PC-9 (cell line): ENCODE results near the gene ISX. TPM values are rescaled to one million over a fixed set of nuclear protein-coding genes. Genes with fewer than 3 reads are reported as not detected.

Source experiments
- BruUV-seq: library from RNA; stranded (reverse); fragments of 400-500 nt; replicated peaks from 2 replicates; lab custom pipeline; 2021; lab: Mats Ljungman, UMichigan
- CTCF ChIA-PET: fragments of 300-600 bp; sonication (Branson Sonifier 250); formaldehyde crosslinking; loops from one replicate; lab custom pipeline; 2022; ENCODE audit warnings: antibody characterized with exemption; lab: Charles Lee
- POLR2A ChIA-PET: fragments of 300-600 bp; sonication (Branson Sonifier 250); formaldehyde crosslinking; loops from one replicate; lab custom pipeline; 2022; ENCODE audit warnings: antibody characterized with exemption; ENCODE audit not compliant: unreplicated experiment; lab: Charles Lee
- DNase-seq, 2 experiments: peaks; one replicate each; pipeline versions ENCODE4 v3.0.0 to v3.0.0-alpha.2; 2015 to 2022; ENCODE audit warnings: mixed read lengths in 1 of 2
- H2AFZ ChIP-seq: fragments of 200-600 bp; sonication (generic); 2 replicates; pipeline ENCODE4 v1.8.1; 2017; ENCODE audit warnings: antibody characterized with exemption
- H3F3A ChIP-seq: fragments of 200-600 bp; sonication (generic); 2 replicates; pipeline ENCODE4 v1.8.1; 2017; ENCODE audit warnings: antibody characterized with exemption, mild to moderate bottlenecking, low read depth; ENCODE audit not compliant: insufficient read depth
- H3K27ac ChIP-seq: fragments of 200-600 bp; sonication (generic); 2 replicates; pipeline ENCODE4 v1.6.1; 2016; ENCODE audit warnings: mixed run types
- H3K27me3 ChIP-seq: fragments of 200-600 bp; sonication (generic); 2 replicates; pipeline ENCODE4 v1.6.1; 2016; ENCODE audit warnings: low read depth, mixed run types; ENCODE audit not compliant: insufficient read depth
- H3K36me3 ChIP-seq: fragments of 200-600 bp; sonication (generic); 2 replicates; pipeline ENCODE4 v1.6.1; 2016; ENCODE audit warnings: low read depth, mixed run types
- H3K4me1 ChIP-seq: fragments of 200-600 bp; sonication (generic); replicated peaks from 2 replicates; pipeline ENCODE4 v1.6.1; 2016; ENCODE audit warnings: mixed run types; ENCODE audit not compliant: insufficient read depth
- H3K4me2 ChIP-seq: fragments of 200-600 bp; sonication (generic); 2 replicates; pipeline ENCODE4 v1.6.1; 2017; ENCODE audit warnings: mixed run types
- H3K4me3 ChIP-seq: fragments of 200-600 bp; sonication (generic); 2 replicates; pipeline ENCODE4 v1.6.1; 2016; ENCODE audit warnings: mixed run types
- H3K79me2 ChIP-seq: fragments of 200-600 bp; sonication (generic); 2 replicates; pipeline ENCODE4 v1.6.1; 2017; ENCODE audit warnings: low read depth, mixed run types
- H3K9me2 ChIP-seq: fragments of 200-600 bp; sonication (generic); 2 replicates; pipeline ENCODE4 v1.8.1; 2017; ENCODE audit warnings: mild to moderate bottlenecking; ENCODE audit not compliant: insufficient read depth
- H3K9me3 ChIP-seq: fragments of 200-600 bp; sonication (generic); 2 replicates; pipeline ENCODE4 v1.8.1; 2016; ENCODE audit warnings: low read depth; ENCODE audit not compliant: insufficient read depth
- H4K20me1 ChIP-seq: fragments of 200-600 bp; sonication (generic); 2 replicates; pipeline ENCODE4 v1.8.1; 2017; ENCODE audit not compliant: insufficient read depth
- EZH2 ChIP-seq: fragments of 200-600 bp; sonication (generic); IDR thresholded peaks from 2 replicates; pipeline ENCODE4 v1.8.0; 2017; ENCODE audit warnings: antibody characterized with exemption, low read depth
- intact Hi-C: fragments of 100-400 bp; cut with micrococcal nuclease; formaldehyde crosslinking; loops from one replicate; pipeline ENCODE4 v1.10.0; 2022; ENCODE audit not compliant: unreplicated experiment
- total RNA-seq: library from RNA; stranded (reverse); gene quantifications from 2 replicates; pipeline ENCODE4 v1.2.3, GENCODE V29; 2021
- TF ChIP-seq, protein P1 (sequence below): fragments of 200-600 bp; sonication (generic); conservative IDR thresholded peaks from 2 replicates; pipeline ENCODE4 v1.6.1; 2017; ENCODE audit warnings: mixed run types, antibody characterized with exemption, mild to moderate bottlenecking, moderate library complexity

ISX gene
- total RNA-seq, 1 experiment from 2014 or later, result not detected

DNA sequence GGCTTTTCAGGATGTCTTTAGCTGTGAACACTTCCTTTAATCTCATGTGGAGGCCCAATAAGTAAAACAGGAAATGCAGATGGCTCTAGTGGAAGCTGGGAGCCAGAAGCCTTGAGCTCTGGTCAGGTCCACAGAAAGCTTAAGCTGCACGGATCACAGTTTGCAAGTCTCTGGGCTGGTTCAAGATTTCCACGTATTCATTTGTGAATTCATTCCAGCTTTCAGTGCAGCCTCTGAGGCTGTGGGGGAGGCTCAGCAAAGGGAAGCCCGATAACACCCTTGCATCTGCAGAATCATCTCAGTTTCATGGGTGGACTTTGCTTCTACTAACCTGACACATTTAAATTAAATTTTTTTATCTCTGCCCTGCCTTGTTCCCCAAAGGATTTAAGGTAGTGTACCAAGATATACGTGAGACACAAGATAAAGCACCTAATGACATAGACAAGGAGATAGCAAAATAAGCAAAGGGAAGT, 65.6 kb downstream of the ISX start:
- ChIA-PET POLR2A (no interaction called here), CTCF (no interaction called here)
- intact Hi-C loops, result no loop called here
- H4K20me1 ChIP-seq, result no peaks in the 10 kb centered on the region
- H3K9me3 ChIP-seq, result no peaks in the 10 kb centered on the region
- no peak overlapping the region for H3K27ac ChIP-seq
- no peaks in the 10 kb centered on the region for H3K9me2 ChIP-seq
- no peaks in the 10 kb centered on the region; the same call in 1 of the 2 replicates for H3F3A ChIP-seq
- BruUV-seq, result no TSS peak
- no peak overlapping the region for H3K4me3 ChIP-seq
- no peak for DNase-seq
- H3K36me3 ChIP-seq, result no peaks in the 10 kb centered on the region
- no peak overlapping the region for H3K4me2 ChIP-seq
- no peaks in the 10 kb centered on the region for H3K79me2 ChIP-seq
- H2AFZ ChIP-seq, result no peak overlapping the region
- no peaks in the 10 kb centered on the region for H3K4me1 ChIP-seq
- H3K27me3 ChIP-seq, result peaks cover 84% of the 10 kb centered on the region
- TF ChIP-seq EZH2, result no peak
- TF ChIP-seq, protein P1, sequence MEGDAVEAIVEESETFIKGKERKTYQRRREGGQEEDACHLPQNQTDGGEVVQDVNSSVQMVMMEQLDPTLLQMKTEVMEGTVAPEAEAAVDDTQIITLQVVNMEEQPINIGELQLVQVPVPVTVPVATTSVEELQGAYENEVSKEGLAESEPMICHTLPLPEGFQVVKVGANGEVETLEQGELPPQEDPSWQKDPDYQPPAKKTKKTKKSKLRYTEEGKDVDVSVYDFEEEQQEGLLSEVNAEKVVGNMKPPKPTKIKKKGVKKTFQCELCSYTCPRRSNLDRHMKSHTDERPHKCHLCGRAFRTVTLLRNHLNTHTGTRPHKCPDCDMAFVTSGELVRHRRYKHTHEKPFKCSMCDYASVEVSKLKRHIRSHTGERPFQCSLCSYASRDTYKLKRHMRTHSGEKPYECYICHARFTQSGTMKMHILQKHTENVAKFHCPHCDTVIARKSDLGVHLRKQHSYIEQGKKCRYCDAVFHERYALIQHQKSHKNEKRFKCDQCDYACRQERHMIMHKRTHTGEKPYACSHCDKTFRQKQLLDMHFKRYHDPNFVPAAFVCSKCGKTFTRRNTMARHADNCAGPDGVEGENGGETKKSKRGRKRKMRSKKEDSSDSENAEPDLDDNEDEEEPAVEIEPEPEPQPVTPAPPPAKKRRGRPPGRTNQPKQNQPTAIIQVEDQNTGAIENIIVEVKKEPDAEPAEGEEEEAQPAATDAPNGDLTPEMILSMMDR, result no peak

DNA sequence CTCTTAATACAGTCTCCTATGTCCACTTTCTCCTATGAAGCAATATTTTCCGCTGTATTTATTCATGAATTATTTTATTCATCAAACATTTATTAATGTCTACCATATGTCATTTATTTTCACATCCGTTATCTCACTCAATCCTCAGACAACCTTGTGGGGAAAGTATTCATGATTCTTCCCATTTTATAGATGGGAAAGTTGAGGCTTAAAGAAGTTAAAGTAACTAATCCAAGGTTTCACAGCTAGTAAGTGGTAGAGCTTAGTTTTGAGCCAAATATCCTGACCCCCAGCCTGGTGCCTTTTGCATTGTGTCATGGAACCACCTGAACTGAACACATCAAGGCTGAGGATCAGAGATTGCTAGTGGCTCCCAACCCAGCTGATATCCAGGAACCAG, 66.6 kb downstream of the ISX start:
- no peaks in the 10 kb centered on the region for H3K9me2 ChIP-seq
- BruUV-seq, result no TSS peak
- ChIA-PET POLR2A (no interaction called here), CTCF (no interaction called here)
- no peaks in the 10 kb centered on the region for H4K20me1 ChIP-seq
- no peaks in the 10 kb centered on the region for H3K79me2 ChIP-seq
- intact Hi-C loops, result no loop called here
- H3K4me2 ChIP-seq, result no peak overlapping the region
- no peak overlapping the region for H3K27ac ChIP-seq
- no peak for DNase-seq
- no peaks in the 10 kb centered on the region; the same call in 1 of the 2 replicates for H3F3A ChIP-seq
- no peaks in the 10 kb centered on the region for H3K9me3 ChIP-seq
- TF ChIP-seq, protein P1, result no peak
- TF ChIP-seq EZH2, result no peak
- no peaks in the 10 kb centered on the region for H3K4me1 ChIP-seq
- no peak overlapping the region for H2AFZ ChIP-seq
- no peaks in the 10 kb centered on the region for H3K36me3 ChIP-seq
- H3K4me3 ChIP-seq, result no peak overlapping the region
- peaks cover 81% of the 10 kb centered on the region for H3K27me3 ChIP-seq

DNA sequence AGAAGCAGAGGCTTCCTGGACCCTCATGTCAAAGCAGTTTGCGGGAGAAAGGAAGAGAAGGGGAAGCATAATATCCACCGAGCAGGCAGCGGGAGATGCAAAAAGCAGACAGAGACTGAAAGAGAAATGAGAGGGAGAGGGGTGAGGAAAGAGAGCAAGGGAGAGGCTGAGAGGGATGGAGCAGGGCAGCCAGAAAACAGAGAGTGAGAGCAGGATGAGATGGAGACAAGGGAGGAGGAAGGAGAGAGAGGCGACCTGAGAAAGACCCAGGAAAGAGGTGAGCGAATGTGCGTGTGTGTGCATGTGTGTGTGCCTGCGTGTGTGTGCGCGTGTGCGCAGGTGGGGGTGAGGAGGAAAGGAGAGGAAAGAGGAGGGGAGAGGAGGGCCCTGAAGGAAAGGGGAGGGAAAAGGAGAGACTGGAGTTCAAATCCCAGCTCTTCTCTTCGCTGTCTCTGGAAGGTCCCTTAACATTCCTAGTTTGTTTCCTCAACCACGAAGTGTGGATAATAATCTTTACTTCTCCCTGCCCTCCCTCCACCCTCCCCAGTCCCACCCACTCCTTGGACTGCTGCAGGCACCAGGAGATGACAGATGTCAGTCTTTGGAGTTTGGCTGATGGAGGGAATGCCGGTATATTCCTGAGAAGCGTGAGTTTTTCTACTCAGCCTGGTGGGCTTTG, 67.9 kb downstream of the ISX start:
- intact Hi-C loops, result no loop called here
- CTCF ChIA-PET, result no interaction called here
- no peaks in the 10 kb centered on the region for H3F3A ChIP-seq
- POLR2A ChIA-PET, result no interaction called here
- no peak overlapping the region for H3K27ac ChIP-seq
- H3K9me3 ChIP-seq, result no peaks in the 10 kb centered on the region
- BruUV-seq, result no TSS peak
- peaks cover 69% of the 10 kb centered on the region for H3K27me3 ChIP-seq
- H3K4me2 ChIP-seq, result no peak overlapping the region
- DNase-seq, result no peak
- no peaks in the 10 kb centered on the region for H3K36me3 ChIP-seq
- no peak for TF ChIP-seq EZH2
- TF ChIP-seq, protein P1, result no peak
- H3K4me1 ChIP-seq, result no peaks in the 10 kb centered on the region
- no peaks in the 10 kb centered on the region for H3K79me2 ChIP-seq
- H3K4me3 ChIP-seq, result no peak overlapping the region
- H4K20me1 ChIP-seq, result no peaks in the 10 kb centered on the region
- H3K9me2 ChIP-seq, result no peaks in the 10 kb centered on the region
- no peak overlapping the region for H2AFZ ChIP-seq
